HEK293 (cell line): ENCODE measurements around the gene CIZ1.

Experiments
- CTCF ChIA-PET: fragments of 350-600 bp; formaldehyde crosslinking; extraction: SDS; loops from one replicate; lab custom pipeline; 2021; ENCODE audit warnings: antibody characterized with exemption; lab: Yijun Ruan, JAX
- POLR2A ChIA-PET: fragments of 300-600 bp; formaldehyde crosslinking; extraction: SDS; loops from one replicate; lab custom pipeline; 2020; ENCODE audit warnings: antibody characterized with exemption, inconsistent platforms; lab: Yijun Ruan, JAX
- H3K27ac ChIP-seq: fragments of 200-500 bp; sonication (Bioruptor generic); 2 replicates; pipeline ENCODE4 v1.5.1; 2014; ENCODE audit warnings: low read depth, low read length, control low read depth, inconsistent platforms; ENCODE audit errors: extremely low read depth
- H3K36me3 ChIP-seq, 2 experiments: fragments of 200-500 bp in 1 of 2; sonication (Bioruptor generic) in 1 of 2; 1 replicate in 1 of 2; 2 replicates in 1 of 2; pipeline ENCODE4 v1.5.1; 2014 to 2017; ENCODE audit warnings: inconsistent platforms in 2 of 2, low read length in 2 of 2; ENCODE audit not compliant: control insufficient read depth in 2 of 2, insufficient read depth in 1 of 2
- H3K4me1 ChIP-seq: fragments of 200-500 bp; sonication (Bioruptor generic); 2 replicates; pipeline ENCODE4 v1.5.1; 2014; ENCODE audit warnings: mild to moderate bottlenecking, low read length, inconsistent platforms; ENCODE audit not compliant: control insufficient read depth, insufficient read depth
- H3K4me3 ChIP-seq: 2 replicates; pipeline ENCODE4 v1.5.1; 2011; ENCODE audit warnings: low read depth, mild to moderate bottlenecking, control low read depth, low read length, moderate library complexity
- H3K9me3 ChIP-seq: fragments of 200-500 bp; sonication (Bioruptor generic); 2 replicates; pipeline ENCODE4 v1.5.1; 2014; ENCODE audit warnings: low read depth, low read length, inconsistent platforms; ENCODE audit not compliant: control insufficient read depth, insufficient read depth
- MYNN ChIP-seq: fragments of 450-650 bp; formaldehyde crosslinking; IDR thresholded peaks from 2 replicates; pipeline ENCODE4 v1.5.1; 2016; ENCODE audit warnings: missing biosample characterization, missing genetic modification characterization, borderline replicate concordance
- MZF1 ChIP-seq: fragments of 450-650 bp; formaldehyde crosslinking; IDR thresholded peaks from 2 replicates; pipeline ENCODE4 v1.5.1; 2017; ENCODE audit warnings: missing biosample characterization, missing genetic modification characterization, borderline replicate concordance
- PRDM10 ChIP-seq: fragments of 450-650 bp; formaldehyde crosslinking; IDR thresholded peaks from 2 replicates; pipeline ENCODE4 v1.5.1; 2016; ENCODE audit warnings: missing biosample characterization, missing genetic modification characterization
- REPIN1 ChIP-seq: fragments of 450-650 bp; formaldehyde crosslinking; IDR thresholded peaks from 2 replicates; pipeline ENCODE4 v1.5.1; 2017; ENCODE audit warnings: missing biosample characterization, missing genetic modification characterization, low read depth
- SETDB1 ChIP-seq: IDR thresholded peaks from one replicate; pipeline ENCODE4 v1.6.1; 2017; ENCODE audit warnings: mild to moderate bottlenecking, low read length, moderate library complexity, mixed read lengths; ENCODE audit not compliant: insufficient read length
- ZBTB48 ChIP-seq: fragments of 450-650 bp; formaldehyde crosslinking; IDR thresholded peaks from 2 replicates; pipeline ENCODE4 v1.5.1; 2016; ENCODE audit warnings: missing biosample characterization, missing genetic modification characterization
- ZBTB8A ChIP-seq: fragments of 450-650 bp; formaldehyde crosslinking; IDR thresholded peaks from 2 replicates; pipeline ENCODE4 v1.5.1; 2016; ENCODE audit warnings: missing biosample characterization, missing genetic modification characterization
- ZNF121 ChIP-seq: fragments of 450-650 bp; formaldehyde crosslinking; IDR thresholded peaks from 2 replicates; pipeline ENCODE4 v1.5.1; 2016; ENCODE audit warnings: missing biosample characterization, missing genetic modification characterization
- ZNF19 ChIP-seq: fragments of 450-650 bp; formaldehyde crosslinking; IDR thresholded peaks from 2 replicates; pipeline ENCODE4; 2016; ENCODE audit warnings: missing biosample characterization, missing genetic modification characterization, low read depth
- ZNF324 ChIP-seq: fragments of 450-650 bp; formaldehyde crosslinking; IDR thresholded peaks from 2 replicates; pipeline ENCODE4 v1.5.1; 2016; ENCODE audit warnings: missing biosample characterization, missing genetic modification characterization
- ZNF335 ChIP-seq: fragments of 450-650 bp; formaldehyde crosslinking; conservative IDR thresholded peaks from 2 replicates; pipeline ENCODE4 v1.5.1; 2016; ENCODE audit warnings: missing biosample characterization, missing genetic modification characterization
- ZNF354C ChIP-seq: fragments of 450-650 bp; formaldehyde crosslinking; IDR thresholded peaks from 2 replicates; pipeline ENCODE4 v1.5.1; 2016; ENCODE audit warnings: missing biosample characterization, missing genetic modification characterization, low read depth, borderline replicate concordance
- ZNF510 ChIP-seq: fragments of 450-650 bp; formaldehyde crosslinking; IDR thresholded peaks from 2 replicates; pipeline ENCODE4 v1.5.1; 2018; ENCODE audit warnings: mild to moderate bottlenecking, missing genetic modification characterization, missing biosample characterization; ENCODE audit not compliant: insufficient replicate concordance
- ZNF580 ChIP-seq: fragments of 450-650 bp; formaldehyde crosslinking; IDR thresholded peaks from 2 replicates; pipeline ENCODE4 v1.5.1; 2016; ENCODE audit warnings: missing biosample characterization, missing genetic modification characterization
- ZNF660 ChIP-seq: fragments of 450-650 bp; IDR thresholded peaks from 2 replicates; pipeline ENCODE4 v1.5.1; 2018; ENCODE audit warnings: missing biosample characterization, mild to moderate bottlenecking, missing genetic modification characterization
- ZSCAN23 ChIP-seq: fragments of 450-650 bp; formaldehyde crosslinking; IDR thresholded peaks from 2 replicates; pipeline ENCODE4 v1.5.1; 2016; ENCODE audit warnings: missing biosample characterization, missing genetic modification characterization
- ZSCAN30 ChIP-seq: fragments of 450-650 bp; IDR thresholded peaks from 2 replicates; pipeline ENCODE4 v1.5.1; 2018; ENCODE audit warnings: missing biosample characterization, mild to moderate bottlenecking, missing genetic modification characterization, moderate library complexity
- TF ChIP-seq, protein P1 (sequence below): fragments of 450-650 bp; formaldehyde crosslinking; IDR thresholded peaks from 2 replicates; pipeline ENCODE4 v1.5.1; 2017; ENCODE audit warnings: missing biosample characterization, missing genetic modification characterization
- TF ChIP-seq, protein P2 (sequence below): fragments of 450-650 bp; formaldehyde crosslinking; IDR thresholded peaks from 2 replicates; pipeline ENCODE4 v1.5.1; 2017; ENCODE audit warnings: missing biosample characterization, mild to moderate bottlenecking, missing genetic modification characterization, moderate library complexity
- TF ChIP-seq, protein P3 (sequence below): fragments of 450-650 bp; formaldehyde crosslinking; IDR thresholded peaks from 2 replicates; pipeline ENCODE4 v1.5.1; 2016; ENCODE audit warnings: missing biosample characterization, missing genetic modification characterization

The CIZ1 gene

DNA sequence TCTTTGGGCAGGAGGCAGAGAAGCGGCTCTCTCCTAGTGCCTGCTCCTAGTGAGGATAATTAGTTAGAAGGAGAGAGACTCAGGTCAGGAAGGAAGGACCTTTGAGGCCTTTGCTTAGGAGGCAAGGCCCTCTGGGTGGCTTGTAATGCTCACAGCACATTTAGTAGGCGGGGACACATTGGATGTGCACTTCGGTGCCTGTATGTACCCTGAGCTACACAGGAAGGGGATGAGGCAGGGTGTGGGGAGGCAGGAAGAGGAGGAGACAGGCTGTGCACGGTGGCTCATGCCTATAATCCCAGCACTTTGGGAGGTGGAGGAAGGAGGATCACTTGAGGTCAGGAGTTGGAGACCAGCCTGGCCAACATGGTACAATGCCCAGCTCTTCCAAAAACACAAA is 49.3 kb downstream of the CIZ1 start:
- ChIA-PET CTCF (interaction anchor here (0.6 to 2.3 kb wide), 3 partner anchors 12 to 25 kb away, joined by 3 to 14 read pairs (median 6); no protein-coding TSS in a partner anchor), POLR2A (interaction anchor here (0.5 to 1.4 kb wide), 3 partner anchors 9 to 776 kb away, joined by 3 to 8 read pairs (median 4); partner anchors contain the start of gene BBLN)
- Histone ChIP-seq H3K9me3 (no peaks in the 10 kb centered on the region), H3K27ac (no peak overlapping the region), H3K4me1 (no peaks in the 10 kb centered on the region), H3K4me3 (no peak overlapping the region), H3K36me3 (no peaks in the 10 kb centered on the region)
- TF ChIP-seq ZBTB48 (tag by site-specific recombination) (no peak), ZNF580 (tag by site-specific recombination) (no peak), ZSCAN23 (tag by site-specific recombination) (no peak), SETDB1 (no peak), ZNF354C (tag by site-specific recombination) (no peak), REPIN1 (tag by site-specific recombination) (no peak), MYNN (tag by site-specific recombination) (no peak), ZNF19 (tag by site-specific recombination) (no peak), ZSCAN30 (tag by site-specific recombination) (no peak), ZNF660 (tag by site-specific recombination) (no peak), ZBTB8A (tag by site-specific recombination) (no peak), ZNF324 (tag by site-specific recombination) (no peak), ZNF510 (no peak), ZNF121 (no peak), MZF1 (no peak), PRDM10 (tag by site-specific recombination) (no peak), ZNF335 (tag by site-specific recombination) (no peak)
- TF ChIP-seq, protein P1, sequence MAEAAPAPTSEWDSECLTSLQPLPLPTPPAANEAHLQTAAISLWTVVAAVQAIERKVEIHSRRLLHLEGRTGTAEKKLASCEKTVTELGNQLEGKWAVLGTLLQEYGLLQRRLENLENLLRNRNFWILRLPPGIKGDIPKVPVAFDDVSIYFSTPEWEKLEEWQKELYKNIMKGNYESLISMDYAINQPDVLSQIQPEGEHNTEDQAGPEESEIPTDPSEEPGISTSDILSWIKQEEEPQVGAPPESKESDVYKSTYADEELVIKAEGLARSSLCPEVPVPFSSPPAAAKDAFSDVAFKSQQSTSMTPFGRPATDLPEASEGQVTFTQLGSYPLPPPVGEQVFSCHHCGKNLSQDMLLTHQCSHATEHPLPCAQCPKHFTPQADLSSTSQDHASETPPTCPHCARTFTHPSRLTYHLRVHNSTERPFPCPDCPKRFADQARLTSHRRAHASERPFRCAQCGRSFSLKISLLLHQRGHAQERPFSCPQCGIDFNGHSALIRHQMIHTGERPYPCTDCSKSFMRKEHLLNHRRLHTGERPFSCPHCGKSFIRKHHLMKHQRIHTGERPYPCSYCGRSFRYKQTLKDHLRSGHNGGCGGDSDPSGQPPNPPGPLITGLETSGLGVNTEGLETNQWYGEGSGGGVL (tag by site-specific recombination), result no peak
- TF ChIP-seq, protein P2, sequence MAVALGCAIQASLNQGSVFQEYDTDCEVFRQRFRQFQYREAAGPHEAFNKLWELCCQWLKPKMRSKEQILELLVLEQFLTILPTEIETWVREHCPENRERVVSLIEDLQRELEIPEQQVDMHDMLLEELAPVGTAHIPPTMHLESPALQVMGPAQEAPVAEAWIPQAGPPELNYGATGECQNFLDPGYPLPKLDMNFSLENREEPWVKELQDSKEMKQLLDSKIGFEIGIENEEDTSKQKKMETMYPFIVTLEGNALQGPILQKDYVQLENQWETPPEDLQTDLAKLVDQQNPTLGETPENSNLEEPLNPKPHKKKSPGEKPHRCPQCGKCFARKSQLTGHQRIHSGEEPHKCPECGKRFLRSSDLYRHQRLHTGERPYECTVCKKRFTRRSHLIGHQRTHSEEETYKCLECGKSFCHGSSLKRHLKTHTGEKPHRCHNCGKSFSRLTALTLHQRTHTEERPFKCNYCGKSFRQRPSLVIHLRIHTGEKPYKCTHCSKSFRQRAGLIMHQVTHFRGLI (tag by site-specific recombination), result no peak
- TF ChIP-seq, protein P3, sequence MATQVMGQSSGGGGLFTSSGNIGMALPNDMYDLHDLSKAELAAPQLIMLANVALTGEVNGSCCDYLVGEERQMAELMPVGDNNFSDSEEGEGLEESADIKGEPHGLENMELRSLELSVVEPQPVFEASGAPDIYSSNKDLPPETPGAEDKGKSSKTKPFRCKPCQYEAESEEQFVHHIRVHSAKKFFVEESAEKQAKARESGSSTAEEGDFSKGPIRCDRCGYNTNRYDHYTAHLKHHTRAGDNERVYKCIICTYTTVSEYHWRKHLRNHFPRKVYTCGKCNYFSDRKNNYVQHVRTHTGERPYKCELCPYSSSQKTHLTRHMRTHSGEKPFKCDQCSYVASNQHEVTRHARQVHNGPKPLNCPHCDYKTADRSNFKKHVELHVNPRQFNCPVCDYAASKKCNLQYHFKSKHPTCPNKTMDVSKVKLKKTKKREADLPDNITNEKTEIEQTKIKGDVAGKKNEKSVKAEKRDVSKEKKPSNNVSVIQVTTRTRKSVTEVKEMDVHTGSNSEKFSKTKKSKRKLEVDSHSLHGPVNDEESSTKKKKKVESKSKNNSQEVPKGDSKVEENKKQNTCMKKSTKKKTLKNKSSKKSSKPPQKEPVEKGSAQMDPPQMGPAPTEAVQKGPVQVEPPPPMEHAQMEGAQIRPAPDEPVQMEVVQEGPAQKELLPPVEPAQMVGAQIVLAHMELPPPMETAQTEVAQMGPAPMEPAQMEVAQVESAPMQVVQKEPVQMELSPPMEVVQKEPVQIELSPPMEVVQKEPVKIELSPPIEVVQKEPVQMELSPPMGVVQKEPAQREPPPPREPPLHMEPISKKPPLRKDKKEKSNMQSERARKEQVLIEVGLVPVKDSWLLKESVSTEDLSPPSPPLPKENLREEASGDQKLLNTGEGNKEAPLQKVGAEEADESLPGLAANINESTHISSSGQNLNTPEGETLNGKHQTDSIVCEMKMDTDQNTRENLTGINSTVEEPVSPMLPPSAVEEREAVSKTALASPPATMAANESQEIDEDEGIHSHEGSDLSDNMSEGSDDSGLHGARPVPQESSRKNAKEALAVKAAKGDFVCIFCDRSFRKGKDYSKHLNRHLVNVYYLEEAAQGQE (tag by site-specific recombination), result no peak
